ENCODE results near the gene FBXL13. TPM values are rescaled to one million over a fixed set of nuclear protein-coding genes. Genes with fewer than 3 reads are reported as not detected.
"Not testable (repeated sequence)": the region's sequence is repeated elsewhere in the genome, so short reads cannot be mapped to it uniquely, and the experiment has no call there.

FBXL13 gene
- total RNA-seq, 1 donor from 2014 or later, result 2.5 TPM

DNA sequence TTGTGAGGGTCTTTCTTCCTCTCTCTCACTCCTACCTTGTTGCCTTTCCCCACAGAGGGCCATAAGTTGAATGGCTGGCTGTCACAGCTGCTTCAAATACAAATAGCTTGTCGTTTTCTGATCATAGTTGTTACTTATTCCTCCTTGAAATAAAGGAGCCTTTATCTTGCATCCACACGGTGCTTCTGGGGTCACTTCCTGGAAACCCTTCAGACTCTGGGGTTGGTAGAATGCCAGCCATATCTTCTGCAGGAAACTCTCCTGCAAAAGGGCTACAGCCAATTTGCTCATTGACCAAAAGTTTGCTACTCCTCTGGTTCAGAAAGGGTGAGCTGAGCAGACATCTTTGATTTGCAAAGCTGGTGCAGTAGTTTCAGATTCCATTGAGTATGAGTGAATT is 255.4 kb downstream of the FBXL13 start:
- no peak for DNase-seq (ENCODE audit: low spot score)

DNA sequence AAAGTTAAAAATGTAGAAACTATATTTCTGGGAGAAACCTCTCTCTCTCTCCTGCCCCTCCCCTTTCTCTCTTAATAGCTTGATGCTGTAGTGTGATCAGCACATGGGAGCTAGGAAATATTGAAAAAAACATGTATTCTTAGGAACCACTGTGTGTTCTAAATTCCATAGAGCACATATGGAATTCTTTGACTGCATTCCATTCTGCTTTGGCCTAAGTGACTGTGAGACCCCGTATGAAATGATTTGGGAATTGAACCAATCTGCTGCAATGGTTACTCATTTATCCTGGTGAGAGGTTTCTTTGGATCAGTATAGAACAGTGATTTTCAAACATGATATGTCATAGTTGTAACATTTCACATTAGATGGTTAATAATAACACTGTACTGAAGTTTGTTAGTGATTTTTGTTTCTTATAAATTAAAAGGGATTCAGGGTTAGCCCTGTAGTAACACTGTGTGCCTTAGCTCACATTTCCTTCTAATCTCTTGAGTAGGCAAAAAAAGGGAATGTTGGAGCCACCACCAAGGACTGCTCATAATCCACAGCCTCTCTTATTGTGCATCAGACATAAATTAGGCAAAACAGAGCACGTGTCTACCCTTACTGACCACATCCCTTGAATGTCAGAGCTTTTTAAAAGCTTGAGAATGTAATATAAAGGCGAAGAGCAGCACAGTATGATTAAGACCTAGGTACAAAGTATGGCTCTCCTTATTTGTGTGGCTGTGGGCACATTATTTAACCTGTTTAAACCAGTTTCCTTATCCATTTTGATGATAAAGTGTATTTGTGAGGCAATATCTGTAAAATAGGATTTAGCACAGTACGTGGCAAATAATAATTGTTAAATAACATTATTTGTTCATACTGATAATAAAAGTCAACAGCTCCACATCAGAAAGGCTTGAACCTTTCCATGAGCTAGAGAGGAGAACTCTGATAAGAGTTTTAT is 256.7 kb downstream of the FBXL13 start:
- no peak for DNase-seq (ENCODE audit: low spot score)

DNA sequence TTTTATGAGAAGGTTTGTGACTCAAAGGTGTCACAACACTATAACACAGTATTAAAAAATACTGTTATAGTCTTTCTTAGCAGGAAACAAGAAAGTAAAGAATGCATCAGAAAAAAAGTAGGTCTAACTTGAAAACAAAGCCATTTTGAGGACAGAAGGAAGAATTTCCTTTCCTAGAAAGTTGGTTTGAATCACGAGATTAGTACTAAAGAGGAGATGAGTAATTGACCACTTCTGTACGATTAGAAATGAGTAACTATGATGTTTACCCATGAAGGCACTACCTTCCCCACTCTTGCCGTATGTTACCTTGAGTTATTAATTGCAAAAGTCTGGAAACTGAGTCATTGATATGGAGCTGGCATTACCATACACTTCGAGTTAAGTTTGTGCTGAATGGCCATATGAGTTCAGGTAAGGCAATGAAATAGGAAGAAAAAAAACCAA is 260.5 kb downstream of the FBXL13 start:
- DNase-seq (ENCODE audit: low spot score), result no peak

DNA sequence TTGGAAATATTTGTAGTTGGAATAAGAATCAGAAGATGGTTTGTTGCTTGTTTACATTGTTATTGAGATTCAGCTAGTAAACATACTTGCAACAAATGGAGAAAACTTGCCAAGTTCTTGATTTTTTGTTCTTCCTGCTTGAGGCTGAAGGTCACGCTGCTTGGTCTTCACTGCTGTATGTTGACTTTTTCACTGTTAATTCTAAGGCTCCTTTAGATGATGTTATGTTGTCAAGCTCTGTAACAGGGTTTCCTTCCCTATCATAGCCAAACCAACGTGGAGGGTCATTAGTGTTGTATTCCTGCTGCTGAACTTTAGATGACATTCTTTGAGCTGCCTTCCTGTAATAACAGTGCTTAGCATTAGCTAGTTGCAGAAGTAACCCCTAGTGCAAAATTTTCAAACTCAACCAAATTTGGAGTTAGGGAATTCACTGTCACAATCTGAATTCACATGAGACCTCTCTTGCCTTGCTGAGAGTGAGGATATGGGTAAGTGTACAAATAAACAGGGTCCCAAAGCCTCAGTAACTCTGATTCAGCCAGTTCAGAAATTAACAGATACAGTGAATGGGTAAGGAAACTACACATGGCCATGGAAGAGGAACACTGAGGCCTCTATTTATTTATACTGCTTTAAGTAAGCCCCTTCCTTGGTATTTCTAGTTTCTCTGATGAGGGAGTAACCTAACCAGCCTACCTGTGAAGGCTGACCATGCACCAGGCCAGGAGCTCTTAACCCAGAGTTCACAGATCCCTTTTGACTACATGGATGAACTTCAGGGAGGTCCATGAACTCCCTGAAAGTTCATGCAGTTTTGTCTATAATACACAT is 261.2 kb downstream of the FBXL13 start:
- no peak for DNase-seq (ENCODE audit: low spot score)

DNA sequence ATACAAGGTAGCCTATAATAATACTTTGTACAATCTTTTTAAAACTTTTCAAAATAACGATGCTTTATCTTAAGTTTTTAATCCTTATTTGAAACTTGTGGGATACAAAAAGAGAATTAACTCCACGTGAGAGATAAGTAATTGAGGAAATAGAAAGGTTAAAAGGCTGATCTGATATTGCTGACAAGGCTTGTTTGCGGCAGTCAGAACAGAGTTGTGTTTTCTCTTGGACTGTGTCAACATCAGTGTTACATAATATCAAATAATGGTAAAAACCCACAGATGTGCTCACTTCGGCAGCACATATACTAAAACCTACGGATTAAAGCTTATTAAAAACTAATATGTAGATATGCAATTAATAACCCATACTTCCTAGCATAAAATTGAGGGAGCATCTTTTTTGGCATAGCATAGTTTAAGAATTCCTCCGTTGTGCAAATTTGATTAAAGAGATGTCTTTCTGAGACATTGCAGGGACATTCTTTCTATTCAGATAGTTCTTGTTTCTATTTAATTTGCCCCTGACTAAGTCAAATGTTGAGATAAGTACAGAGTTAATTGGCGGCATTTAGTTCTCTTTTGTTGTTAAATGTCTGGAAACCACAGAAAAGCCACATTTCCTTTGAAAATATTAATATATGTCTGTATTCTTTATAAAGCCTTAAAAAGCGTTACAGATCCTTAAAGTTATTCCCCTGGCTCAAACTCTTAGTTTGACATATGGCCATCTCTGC is 262.5 kb downstream of the FBXL13 start:
- DNase-seq (ENCODE audit: low spot score), result no peak

DNA sequence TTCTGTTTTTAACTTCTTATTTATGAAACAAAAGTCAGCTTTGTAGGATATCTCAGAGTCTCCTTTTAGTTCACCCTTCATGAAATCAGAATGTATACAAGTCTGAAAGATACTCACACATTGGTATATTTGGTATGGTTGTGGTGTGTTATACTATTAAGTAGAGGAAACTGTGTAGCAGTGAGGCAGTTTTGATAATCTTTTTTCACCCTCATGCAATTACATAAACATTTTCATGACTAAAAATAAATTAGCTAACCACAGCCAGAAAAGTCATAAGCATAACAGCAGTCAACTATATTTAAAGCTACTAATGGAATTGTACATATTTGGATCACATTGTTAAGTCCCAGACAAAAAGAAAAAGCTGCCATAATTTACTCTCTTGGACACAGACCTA is 263.7 kb downstream of the FBXL13 start:
- DNase-seq (ENCODE audit: low spot score), result no peak

DNA sequence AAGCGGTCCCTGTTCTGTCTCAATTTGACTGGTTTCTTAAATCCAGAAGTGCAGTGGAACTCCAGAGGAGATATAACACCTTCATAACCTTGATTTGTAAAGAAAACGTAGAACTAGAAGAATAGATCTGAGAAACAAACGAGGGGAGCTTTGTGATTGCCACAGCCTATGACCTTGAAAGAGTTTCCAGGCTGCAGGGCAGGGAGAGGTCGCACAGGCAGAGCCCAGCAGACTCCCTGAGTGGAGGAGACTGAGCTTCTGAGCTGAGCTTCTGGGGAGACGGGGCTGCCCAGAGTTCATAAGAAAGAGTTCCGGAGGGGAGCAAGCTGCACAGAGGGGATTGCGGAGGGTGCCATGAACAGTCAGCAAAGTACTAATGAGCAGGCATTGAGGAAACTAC is 268.0 kb downstream of the FBXL13 start:
- no peak for DNase-seq (ENCODE audit: low spot score)

DNA sequence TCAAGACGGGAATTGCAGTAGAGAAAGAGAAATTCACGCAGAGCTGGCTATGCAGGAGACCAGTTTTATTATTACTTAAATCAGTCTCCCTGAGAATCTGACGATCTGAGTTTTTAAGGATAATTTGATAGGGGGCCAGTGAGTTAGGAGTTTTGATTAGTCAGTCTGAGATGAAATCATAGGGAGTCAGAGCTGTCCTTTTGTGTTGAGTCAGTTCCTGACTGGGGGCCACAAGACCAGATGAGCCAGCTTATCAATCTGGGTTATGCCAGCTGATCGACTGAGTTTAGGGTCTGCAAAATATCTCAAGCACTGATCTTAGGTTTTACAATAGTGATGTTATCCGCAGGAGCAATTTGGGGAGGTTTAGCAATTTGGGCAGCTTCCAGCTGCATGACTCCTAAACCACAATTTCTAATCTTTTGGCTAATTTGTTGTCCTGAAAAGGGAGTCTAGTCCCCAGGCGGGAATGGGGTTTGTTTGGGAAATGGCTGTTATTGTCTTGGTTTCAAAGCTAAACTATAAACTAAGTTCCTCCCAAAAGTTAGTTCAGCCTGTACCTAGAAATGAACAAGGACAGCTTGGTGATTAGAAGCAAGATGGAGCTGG is 278.5 kb downstream of the FBXL13 start:
- not testable (repeated sequence) for DNase-seq (ENCODE audit: low spot score)

DNA sequence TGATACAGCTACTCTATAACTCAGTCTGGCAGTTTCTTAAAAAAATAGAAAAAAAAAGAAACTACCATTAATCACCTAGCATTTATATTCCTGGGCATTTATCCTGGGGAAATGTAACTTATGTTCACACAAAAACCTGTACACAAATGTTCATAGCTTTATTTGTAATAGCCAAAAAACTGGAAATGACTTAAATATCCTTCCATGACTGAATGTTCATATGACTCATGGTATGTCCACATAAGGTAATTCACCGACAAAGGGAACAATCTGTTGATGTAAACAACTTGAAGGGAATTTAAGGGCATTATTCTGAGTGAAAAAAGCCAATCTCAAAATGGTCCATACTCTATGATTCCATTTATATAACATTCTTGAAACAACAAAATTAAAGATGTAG is 280.0 kb downstream of the FBXL13 start:
- not testable (repeated sequence) for DNase-seq (ENCODE audit: low spot score)

DNA sequence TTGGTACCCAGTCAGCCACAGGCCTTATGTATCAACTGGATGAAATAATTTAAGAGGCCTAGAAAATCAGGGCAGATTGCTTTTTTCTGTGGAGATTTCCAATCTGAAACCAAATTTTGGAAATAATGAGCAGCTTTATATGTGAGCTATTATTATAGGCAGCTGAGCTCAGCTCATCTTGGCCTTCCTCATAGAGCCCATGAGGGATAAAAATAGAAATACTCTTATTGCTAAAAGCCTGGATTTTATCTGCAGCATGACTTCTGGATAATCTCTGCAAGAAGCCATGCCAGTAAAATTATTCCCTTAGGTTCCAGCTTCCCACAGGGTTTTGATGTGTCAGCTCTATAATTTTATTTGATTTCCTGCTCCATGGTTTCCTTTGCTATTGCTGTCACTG is 282.8 kb downstream of the FBXL13 start:
- not testable (repeated sequence) for DNase-seq (ENCODE audit: low spot score)

DNA sequence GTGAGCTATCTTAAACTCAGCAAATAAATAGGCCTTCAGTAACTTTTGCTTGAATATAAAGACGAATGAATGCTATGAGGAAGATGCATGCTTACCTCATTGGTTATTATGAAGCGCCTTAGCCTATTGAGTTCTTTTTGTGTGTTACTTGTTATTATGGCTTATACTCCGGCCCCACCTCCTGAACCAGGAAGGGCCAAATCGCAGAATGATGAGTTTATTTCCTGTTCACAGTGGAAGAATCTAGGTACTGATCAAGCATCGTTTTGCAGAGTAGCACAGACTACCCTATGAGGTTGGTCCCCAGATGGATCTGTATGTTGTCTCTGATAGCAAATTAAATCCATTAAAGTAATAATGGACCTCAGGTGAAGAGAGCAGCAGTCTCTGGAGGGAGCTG is 283.2 kb downstream of the FBXL13 start:
- DNase-seq (ENCODE audit: low spot score), result not testable (repeated sequence)

DNA sequence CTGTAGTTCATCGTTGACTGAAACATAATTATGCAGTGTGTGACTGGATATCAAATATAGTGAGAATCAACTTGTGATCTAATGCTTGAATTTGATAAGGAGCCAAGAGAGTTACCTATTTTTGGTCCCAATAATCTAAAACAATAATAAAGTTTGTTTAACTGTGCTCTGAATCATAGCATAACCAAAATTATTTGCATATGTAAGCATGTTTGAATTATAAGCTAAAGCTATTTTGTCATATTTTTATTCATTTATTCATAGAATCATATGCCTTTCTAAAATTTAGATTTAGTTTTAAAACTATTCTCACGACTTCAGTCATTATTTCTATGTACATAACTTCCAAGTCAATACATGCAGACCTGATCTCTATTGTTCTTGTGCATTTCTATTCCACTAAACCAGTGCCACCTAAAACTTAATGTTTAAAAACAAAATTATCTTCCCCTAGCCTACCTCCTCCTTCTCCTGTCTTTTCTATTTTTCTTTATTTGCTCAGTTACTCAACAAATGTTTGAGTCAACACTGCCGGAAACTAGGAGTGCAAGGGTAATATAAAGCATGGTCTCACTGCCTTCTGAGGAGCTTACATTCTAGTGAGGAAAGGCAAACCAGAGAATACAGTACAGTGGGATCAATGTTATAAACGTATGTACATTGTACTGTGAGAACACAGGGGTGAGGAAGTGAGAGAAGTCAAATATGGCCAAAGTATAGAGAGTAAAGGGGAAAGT is 284.1 kb downstream of the FBXL13 start:
- DNase-seq (ENCODE audit: low spot score), result not testable (repeated sequence)

DNA sequence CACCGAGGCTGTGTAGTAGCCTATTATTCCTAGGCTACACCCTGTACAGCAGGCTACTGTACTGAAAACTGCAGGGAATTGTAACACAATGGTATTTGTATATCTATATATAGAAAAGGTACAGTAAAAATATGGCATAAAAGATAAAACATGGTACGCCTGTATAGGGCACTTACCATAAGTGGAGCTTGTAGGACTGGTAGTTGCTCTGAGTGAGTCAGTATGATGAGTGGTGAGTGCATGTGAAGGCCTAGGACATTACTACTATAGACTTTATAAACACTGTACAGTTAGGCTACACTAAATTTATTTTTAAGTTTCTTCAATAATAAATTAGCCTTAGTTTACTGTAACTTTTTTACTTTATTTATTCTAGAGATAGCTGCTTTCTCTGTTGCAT is 285.8 kb downstream of the FBXL13 start:
- not testable (repeated sequence) for DNase-seq (ENCODE audit: low spot score)

DNA sequence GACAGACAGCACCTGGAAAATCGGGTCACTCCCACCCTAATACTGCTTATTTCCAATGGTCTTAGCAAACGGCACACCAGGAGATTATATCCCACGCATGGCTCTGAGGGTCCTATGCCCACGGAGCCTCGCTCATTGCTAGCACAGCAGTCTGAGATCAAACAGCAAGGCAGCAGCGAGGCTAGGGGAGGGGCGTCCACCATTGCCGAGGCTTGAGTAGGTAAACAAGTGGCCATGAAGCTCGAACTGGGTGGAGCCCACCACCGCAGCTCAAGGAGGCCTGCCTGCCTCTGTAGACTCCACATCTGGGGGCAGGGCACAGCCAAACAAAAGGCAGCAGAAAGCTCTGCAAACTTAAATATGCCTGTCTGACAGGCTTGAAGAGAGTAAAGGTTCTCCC is 293.7 kb downstream of the FBXL13 start:
- not testable (repeated sequence) for DNase-seq (ENCODE audit: low spot score)

DNA sequence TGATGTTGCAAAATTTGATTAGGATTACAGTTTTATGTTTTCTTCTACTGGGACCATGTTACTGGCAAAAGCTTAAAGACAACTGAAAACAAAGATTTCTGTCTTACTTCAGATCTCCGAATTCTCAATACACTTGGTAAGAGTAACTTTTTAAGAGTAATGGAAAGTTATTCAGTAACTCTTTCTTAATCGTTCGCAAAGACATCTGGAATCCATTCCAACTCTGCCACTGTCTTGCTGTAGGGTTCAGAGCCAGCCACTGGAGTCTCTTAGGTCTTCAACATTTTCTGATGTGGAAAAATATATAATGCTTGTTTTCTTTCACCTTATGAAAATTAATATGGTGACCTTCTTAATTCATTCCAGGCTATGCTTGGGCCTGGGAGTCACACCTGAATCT is 295.9 kb downstream of the FBXL13 start:
- not testable (repeated sequence) for DNase-seq (ENCODE audit: low spot score)

DNA sequence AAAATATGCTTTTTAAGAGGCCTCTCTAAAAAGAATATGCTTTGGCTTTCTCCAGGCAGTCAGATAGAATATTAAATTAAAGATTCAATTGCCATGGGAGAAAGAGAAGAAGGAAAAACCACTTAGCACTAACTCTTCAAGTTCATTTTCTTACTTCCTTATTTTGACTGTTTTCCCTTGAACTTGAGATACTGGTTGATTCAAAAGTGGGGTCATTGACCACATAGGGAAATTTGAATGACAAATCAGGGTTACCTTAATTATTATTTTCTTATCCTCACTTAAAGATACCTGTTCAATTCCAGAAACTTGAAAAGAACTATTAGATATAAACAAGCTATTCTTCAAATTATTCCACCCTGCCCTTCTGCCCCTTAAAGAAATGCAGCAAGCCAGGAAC is 298.4 kb downstream of the FBXL13 start:
- not testable (repeated sequence) for DNase-seq (ENCODE audit: low spot score)

DNA sequence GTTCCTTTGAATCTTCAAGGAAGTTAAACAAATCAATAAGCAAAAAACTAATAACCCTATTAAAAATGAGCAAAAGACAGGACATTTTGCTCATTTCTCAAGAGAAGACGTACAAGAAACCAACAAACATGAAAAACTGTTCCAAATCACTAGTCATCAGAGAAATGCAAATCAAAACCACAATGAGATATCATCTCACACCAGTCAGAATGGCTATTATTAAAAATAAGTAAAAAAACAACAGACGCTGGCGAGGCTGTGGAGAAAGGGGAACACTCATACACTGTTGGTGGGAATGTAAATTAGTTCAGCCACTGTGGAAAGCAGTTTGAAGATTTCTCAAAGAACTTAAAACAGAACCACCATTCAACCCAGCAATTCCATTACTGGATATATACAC is 304.1 kb downstream of the FBXL13 start:
- not testable (repeated sequence) for DNase-seq (ENCODE audit: low spot score)

DNA sequence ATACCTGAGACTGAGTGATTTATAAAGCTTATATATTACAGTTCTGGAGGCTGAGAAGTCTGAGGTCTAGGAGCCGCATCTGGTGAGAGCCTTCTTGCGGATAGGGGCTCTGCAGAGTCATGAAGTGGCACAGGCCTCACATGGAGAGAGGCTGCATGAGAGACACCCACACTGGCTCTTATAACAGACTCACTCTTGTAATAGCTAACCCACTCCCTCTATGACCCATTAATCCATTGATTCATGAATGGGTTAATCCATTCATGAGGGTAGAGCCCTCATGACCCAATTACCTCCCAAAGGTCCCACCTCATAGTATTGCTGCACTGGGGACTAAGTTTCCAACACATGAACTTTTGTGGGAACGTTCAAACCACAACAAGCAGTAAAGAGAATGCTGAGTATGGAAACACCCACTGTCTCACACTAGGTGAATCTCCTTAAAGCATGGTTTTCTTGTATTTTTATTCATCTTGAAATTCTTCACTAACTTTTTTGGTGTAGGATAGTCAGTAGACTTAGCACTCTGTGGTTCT is 304.9 kb downstream of the FBXL13 start:
- not testable (repeated sequence) for DNase-seq (ENCODE audit: low spot score)

DNA sequence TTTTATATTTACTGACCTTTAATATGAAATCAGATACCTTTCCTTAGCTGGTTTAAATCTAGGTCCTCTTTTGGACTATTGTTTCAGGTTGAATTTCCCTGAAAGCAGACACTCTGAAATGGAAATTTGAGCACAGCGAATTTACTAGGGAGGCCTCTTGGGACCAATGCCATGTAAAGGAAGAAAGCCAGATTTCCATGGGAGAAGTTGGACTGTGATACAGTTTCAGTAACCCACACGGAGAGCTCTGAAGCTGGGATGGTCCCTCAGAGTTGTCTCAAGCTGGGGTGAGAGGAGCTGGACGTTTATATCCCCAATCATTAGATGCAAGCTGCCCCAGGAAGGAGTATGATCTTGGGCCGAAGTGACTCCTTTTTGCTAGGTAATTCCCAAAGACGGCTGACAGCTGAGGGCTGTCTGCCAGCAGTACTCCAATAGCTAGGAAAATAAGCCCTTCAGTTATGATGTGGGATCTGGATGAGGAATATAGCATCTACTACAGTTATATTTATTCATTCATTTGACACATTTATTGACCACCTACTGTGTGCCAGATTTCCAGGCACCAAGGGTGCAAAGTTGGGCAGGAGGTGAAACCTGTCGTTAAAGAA is 311.2 kb downstream of the FBXL13 start:
- DNase-seq (ENCODE audit: low spot score), result not testable (repeated sequence)
